ENCODE measurements around the gene DIP2C. TPM values are rescaled to one million over a fixed set of nuclear protein-coding genes. Genes with fewer than 3 reads are reported as not detected.

DIP2C gene
- polyA plus RNA-seq, 1 of the 3 experiments (the other 2 are of a cell fraction): 8.7 TPM

DNA sequence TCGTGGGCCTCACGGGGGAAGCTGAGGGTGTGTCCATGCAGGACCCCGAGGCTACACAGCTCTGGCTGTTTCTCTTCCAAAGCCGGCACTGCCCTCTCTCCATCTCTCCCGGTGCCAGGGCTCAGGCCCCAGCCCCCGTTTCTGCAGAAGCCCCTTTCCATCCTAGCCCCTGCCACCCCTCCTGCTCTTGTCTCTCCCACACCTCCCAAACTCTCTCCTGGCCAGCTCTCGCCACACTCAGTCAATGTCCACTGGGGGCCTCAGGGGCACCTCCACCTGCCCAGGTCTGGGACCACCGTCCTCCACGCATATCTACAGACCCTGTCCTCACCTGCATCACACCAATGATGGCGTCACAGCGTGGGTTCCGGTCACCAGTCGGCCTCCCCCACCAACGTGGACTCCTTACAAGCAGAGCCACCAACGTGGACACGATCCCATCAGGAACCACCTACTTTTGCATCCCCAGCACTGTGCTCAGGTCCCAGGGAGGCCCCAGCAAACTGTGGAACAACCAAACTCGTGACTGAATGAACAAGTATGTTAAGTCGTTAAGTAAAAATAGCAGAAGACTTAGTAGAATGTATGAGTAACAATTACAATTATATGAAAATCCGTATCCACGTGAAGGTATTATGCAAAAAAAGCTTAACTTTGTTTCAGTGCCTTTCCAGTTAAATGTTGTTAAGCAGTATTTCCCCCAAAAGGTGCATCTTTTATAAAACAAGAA, 38.4 kb downstream of the DIP2C start (continued):
- TF ChIP-seq, protein P1, sequence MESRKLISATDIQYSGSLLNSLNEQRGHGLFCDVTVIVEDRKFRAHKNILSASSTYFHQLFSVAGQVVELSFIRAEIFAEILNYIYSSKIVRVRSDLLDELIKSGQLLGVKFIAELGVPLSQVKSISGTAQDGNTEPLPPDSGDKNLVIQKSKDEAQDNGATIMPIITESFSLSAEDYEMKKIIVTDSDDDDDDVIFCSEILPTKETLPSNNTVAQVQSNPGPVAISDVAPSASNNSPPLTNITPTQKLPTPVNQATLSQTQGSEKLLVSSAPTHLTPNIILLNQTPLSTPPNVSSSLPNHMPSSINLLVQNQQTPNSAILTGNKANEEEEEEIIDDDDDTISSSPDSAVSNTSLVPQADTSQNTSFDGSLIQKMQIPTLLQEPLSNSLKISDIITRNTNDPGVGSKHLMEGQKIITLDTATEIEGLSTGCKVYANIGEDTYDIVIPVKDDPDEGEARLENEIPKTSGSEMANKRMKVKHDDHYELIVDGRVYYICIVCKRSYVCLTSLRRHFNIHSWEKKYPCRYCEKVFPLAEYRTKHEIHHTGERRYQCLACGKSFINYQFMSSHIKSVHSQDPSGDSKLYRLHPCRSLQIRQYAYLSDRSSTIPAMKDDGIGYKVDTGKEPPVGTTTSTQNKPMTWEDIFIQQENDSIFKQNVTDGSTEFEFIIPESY (IDR thresholded peaks at IDR 0.05; ENCODE audit: borderline replicate concordance, low read depth): no peak
- TF ChIP-seq RCOR1 (IDR thresholded peaks at IDR 0.05; ENCODE audit: low read length): no peak

DNA sequence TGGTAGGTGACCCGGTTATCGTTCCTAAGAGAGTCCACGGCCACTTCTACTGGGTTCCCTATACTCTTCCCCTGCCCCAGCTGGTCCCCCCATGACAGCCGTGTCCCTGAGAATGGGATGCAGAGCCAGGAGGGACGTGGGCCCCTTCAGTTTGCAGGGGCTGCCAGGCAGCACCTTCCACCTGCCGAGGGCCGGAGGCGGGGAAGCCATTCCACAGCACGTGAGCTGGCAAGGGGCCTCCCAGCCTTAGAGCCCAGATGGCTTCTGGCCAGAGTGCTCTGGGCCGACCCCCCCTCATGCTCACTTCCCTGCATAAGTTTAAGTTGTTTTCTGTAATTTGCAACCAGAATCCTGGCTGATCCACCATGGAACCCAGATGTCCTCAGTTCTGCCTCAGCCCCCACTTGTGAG, 39.0 kb downstream of the DIP2C start:
- Histone ChIP-seq H4K20me1 (ENCODE audit: insufficient read depth) (peaks cover 94% of the 10 kb centered on the region), H2AFZ (ENCODE audit: low read depth) (no peak overlapping the region), H3K27ac (ENCODE audit: low read depth in 2 of 2, low read length in 1 of 2) (no peak overlapping the region), H3K4me3 (ENCODE audit: low read depth in 2 of 2, low read length in 1 of 2) (no peak overlapping the region), H3F3A (replicated peaks; ENCODE audit: insufficient read depth) (peaks cover 19% of the 10 kb centered on the region), H3K9me2 (no peaks in the 10 kb centered on the region), H3K4me2 (no peak overlapping the region), H3K9me3 (no peaks in the 10 kb centered on the region), H3K79me2 (ENCODE audit: insufficient read depth) (peaks cover 72% of the 10 kb centered on the region), H3K4me1 (ENCODE audit: control insufficient read depth in 1 of 2, insufficient read depth in 2 of 2, low read depth in 1 of 2, low read length in 1 of 2) (peaks cover 0 to 19% of the 10 kb centered on the region in 2 experiments; a peak in 2 of 4 replicates), H3K36me3 (replicated peaks in 1 of 2; ENCODE audit: control insufficient read depth in 1 of 2, insufficient read depth in 2 of 2, low read length in 1 of 2) (no peaks in the 10 kb centered on the region), H3K27me3 (ENCODE audit: insufficient read depth) (no peaks in the 10 kb centered on the region), H3K9ac (no peak overlapping the region)
- POLR2A ChIA-PET: no interaction called here
- TF ChIP-seq MXI1 (IDR thresholded peaks at IDR 0.05; ENCODE audit: low read depth, low read length) (no peak), FOXJ3 (CRISPR knock-in tag; IDR thresholded peaks at IDR 0.05) (no peak), RAD21 (IDR thresholded peaks at IDR 0.05; ENCODE audit: low read length) (no peak), RXRA (IDR thresholded peaks at IDR 0.05; ENCODE audit: borderline replicate concordance, low read depth) (no peak), FOSL2 (IDR thresholded peaks at IDR 0.05; ENCODE audit: borderline replicate concordance, low read depth) (no peak), EP300 (IDR thresholded peaks at IDR 0.05; ENCODE audit: borderline replicate concordance in 1 of 2, low read depth in 1 of 2, low read length in 1 of 2) (no peak), CHD2 (IDR thresholded peaks at IDR 0.05; ENCODE audit: low read length, partially characterized antibody) (no peak), SMC3 (IDR thresholded peaks at IDR 0.05; ENCODE audit: low read depth, low read length) (no peak), JUND (IDR thresholded peaks at IDR 0.05) (no peak), ELF1 (IDR thresholded peaks at IDR 0.05) (no peak), YY1 (IDR thresholded peaks at IDR 0.05; ENCODE audit: low read depth) (no peak), RCOR1 (IDR thresholded peaks at IDR 0.05; ENCODE audit: low read length) (no peak), MEF2A (IDR thresholded peaks at IDR 0.05; ENCODE audit: borderline replicate concordance, low read depth) (no peak), TEAD4 (IDR thresholded peaks at IDR 0.05; ENCODE audit: borderline replicate concordance, insufficient read depth) (no peak), TCF12 (IDR thresholded peaks at IDR 0.05) (no peak)
- TF ChIP-seq, protein P2, sequence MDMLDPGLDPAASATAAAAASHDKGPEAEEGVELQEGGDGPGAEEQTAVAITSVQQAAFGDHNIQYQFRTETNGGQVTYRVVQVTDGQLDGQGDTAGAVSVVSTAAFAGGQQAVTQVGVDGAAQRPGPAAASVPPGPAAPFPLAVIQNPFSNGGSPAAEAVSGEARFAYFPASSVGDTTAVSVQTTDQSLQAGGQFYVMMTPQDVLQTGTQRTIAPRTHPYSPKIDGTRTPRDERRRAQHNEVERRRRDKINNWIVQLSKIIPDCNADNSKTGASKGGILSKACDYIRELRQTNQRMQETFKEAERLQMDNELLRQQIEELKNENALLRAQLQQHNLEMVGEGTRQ (IDR thresholded peaks at IDR 0.05; ENCODE audit: borderline replicate concordance, low read depth, low read length): no peak
- TF ChIP-seq, protein P3, sequence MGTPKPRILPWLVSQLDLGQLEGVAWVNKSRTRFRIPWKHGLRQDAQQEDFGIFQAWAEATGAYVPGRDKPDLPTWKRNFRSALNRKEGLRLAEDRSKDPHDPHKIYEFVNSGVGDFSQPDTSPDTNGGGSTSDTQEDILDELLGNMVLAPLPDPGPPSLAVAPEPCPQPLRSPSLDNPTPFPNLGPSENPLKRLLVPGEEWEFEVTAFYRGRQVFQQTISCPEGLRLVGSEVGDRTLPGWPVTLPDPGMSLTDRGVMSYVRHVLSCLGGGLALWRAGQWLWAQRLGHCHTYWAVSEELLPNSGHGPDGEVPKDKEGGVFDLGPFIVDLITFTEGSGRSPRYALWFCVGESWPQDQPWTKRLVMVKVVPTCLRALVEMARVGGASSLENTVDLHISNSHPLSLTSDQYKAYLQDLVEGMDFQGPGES (IDR thresholded peaks at IDR 0.05; ENCODE audit: low read depth, low read length): no peak
- TF ChIP-seq, protein P4, sequence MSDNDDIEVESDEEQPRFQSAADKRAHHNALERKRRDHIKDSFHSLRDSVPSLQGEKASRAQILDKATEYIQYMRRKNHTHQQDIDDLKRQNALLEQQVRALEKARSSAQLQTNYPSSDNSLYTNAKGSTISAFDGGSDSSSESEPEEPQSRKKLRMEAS (IDR thresholded peaks at IDR 0.05; ENCODE audit: low read depth): no peak
- TF ChIP-seq, protein P1 (IDR thresholded peaks at IDR 0.05; ENCODE audit: borderline replicate concordance, low read depth): no peak
- no peak for DNase-seq
- WGBS (ENCODE audit: low lambda C conversion rate): 91% methylated on average over 10 of the region's 10 CpGs
- CTCF ChIA-PET: no interaction called here
